ENCODE data around the gene FOXP1.

The FOXP1 gene

GRCh38 chr3:71524672-71525071 lies 58.9 kb downstream of the FOXP1 start:
- H3K27me3 ChIP-seq (ENCODE audit: control insufficient read depth in 1 of 2, insufficient read depth in 2 of 2, low read length in 2 of 2), result no peaks in the 10 kb centered on the region
- peaks cover 3% of the 10 kb centered on the region for H3K4me1 ChIP-seq (ENCODE audit: insufficient read depth, low read length)
- no peak overlapping the region for H3K27ac ChIP-seq (ENCODE audit: low read depth, low read length)
- peaks cover 3% of the 10 kb centered on the region for H3K36me3 ChIP-seq (ENCODE audit: insufficient read depth, low read length)
- H3K9me3 ChIP-seq (ENCODE audit: low read length), result no peaks in the 10 kb centered on the region
- H3K9ac ChIP-seq (ENCODE audit: low read length), result no peak overlapping the region
- no peak overlapping the region for H3K4me3 ChIP-seq (ENCODE audit: low read depth in 1 of 2, low read length in 2 of 2)

- Histone ChIP-seq H3K9me3 (ENCODE audit: low read length) (no peaks in the 10 kb centered on the region), H3K36me3 (ENCODE audit: insufficient read depth, low read length) (peaks cover 3% of the 10 kb centered on the region), H3K4me3 (ENCODE audit: low read depth in 1 of 2, low read length in 2 of 2) (no peak overlapping the region), H3K27ac (ENCODE audit: low read depth, low read length) (no peak overlapping the region), H3K9ac (ENCODE audit: low read length) (no peak overlapping the region), H3K4me1 (ENCODE audit: insufficient read depth, low read length) (peaks cover 3% of the 10 kb centered on the region), H3K27me3 (ENCODE audit: control insufficient read depth in 1 of 2, insufficient read depth in 2 of 2, low read length in 2 of 2) (no peaks in the 10 kb centered on the region)
These were observed 59.9 kb downstream of the FOXP1 start for GRCh38 chr3:71523628-71524027.

GRCh38 chr3:71521940-71522876 lies 61.3 kb downstream of the FOXP1 start:
- Histone ChIP-seq H3K9me3 (ENCODE audit: low read length) (no peaks in the 10 kb centered on the region), H3K27ac (ENCODE audit: low read depth, low read length) (no peak overlapping the region), H3K9ac (ENCODE audit: low read length) (no peak overlapping the region), H3K4me1 (ENCODE audit: insufficient read depth, low read length) (peaks cover 3% of the 10 kb centered on the region), H3K4me3 (ENCODE audit: low read depth in 1 of 2, low read length in 2 of 2) (no peak overlapping the region), H3K36me3 (ENCODE audit: insufficient read depth, low read length) (peaks cover 3% of the 10 kb centered on the region), H3K27me3 (ENCODE audit: control insufficient read depth in 1 of 2, insufficient read depth in 2 of 2, low read length in 2 of 2) (no peaks in the 10 kb centered on the region)

- no peak overlapping the region for H3K27ac ChIP-seq (ENCODE audit: low read depth, low read length)
- peaks cover 3% of the 10 kb centered on the region for H3K36me3 ChIP-seq (ENCODE audit: insufficient read depth, low read length)
- H3K9me3 ChIP-seq (ENCODE audit: low read length), result no peaks in the 10 kb centered on the region
- H3K4me3 ChIP-seq (ENCODE audit: low read depth in 1 of 2, low read length in 2 of 2), result no peak overlapping the region
- no peak overlapping the region for H3K9ac ChIP-seq (ENCODE audit: low read length)
- no peaks in the 10 kb centered on the region for H3K27me3 ChIP-seq (ENCODE audit: control insufficient read depth in 1 of 2, insufficient read depth in 2 of 2, low read length in 2 of 2)
- peaks cover 3% of the 10 kb centered on the region for H3K4me1 ChIP-seq (ENCODE audit: insufficient read depth, low read length)
These were observed 62.5 kb downstream of the FOXP1 start for GRCh38 chr3:71521021-71521352.

GRCh38 chr3:71520161-71521020 lies 63.1 kb downstream of the FOXP1 start:
- no peaks in the 10 kb centered on the region for H3K9me3 ChIP-seq (ENCODE audit: low read length)
- no peak overlapping the region for H3K4me3 ChIP-seq (ENCODE audit: low read depth in 1 of 2, low read length in 2 of 2)
- H3K27ac ChIP-seq (ENCODE audit: low read depth, low read length), result no peak overlapping the region
- no peak overlapping the region for H3K9ac ChIP-seq (ENCODE audit: low read length)
- no peaks in the 10 kb centered on the region for H3K27me3 ChIP-seq (ENCODE audit: control insufficient read depth in 1 of 2, insufficient read depth in 2 of 2, low read length in 2 of 2)
- H3K36me3 ChIP-seq (ENCODE audit: insufficient read depth, low read length), result peaks cover 3% of the 10 kb centered on the region
- peaks cover 5% of the 10 kb centered on the region for H3K4me1 ChIP-seq (ENCODE audit: insufficient read depth, low read length)

- no peak overlapping the region for H3K27ac ChIP-seq (ENCODE audit: low read depth, low read length)
- no peaks in the 10 kb centered on the region for H3K27me3 ChIP-seq (ENCODE audit: control insufficient read depth in 1 of 2, insufficient read depth in 2 of 2, low read length in 2 of 2)
- no peaks in the 10 kb centered on the region for H3K9me3 ChIP-seq (ENCODE audit: low read length)
- H3K9ac ChIP-seq (ENCODE audit: low read length), result no peak overlapping the region
- H3K36me3 ChIP-seq (ENCODE audit: insufficient read depth, low read length), result peaks cover 3% of the 10 kb centered on the region
- no peak overlapping the region for H3K4me3 ChIP-seq (ENCODE audit: low read depth in 1 of 2, low read length in 2 of 2)
- H3K4me1 ChIP-seq (ENCODE audit: insufficient read depth, low read length), result peaks cover 7% of the 10 kb centered on the region
These were observed 65.4 kb downstream of the FOXP1 start for GRCh38 chr3:71518089-71518488.

- Histone ChIP-seq H3K9me3 (ENCODE audit: low read length) (no peaks in the 10 kb centered on the region), H3K27me3 (ENCODE audit: control insufficient read depth in 1 of 2, insufficient read depth in 2 of 2, low read length in 2 of 2) (no peaks in the 10 kb centered on the region), H3K4me3 (ENCODE audit: low read depth in 1 of 2, low read length in 2 of 2) (no peak overlapping the region), H3K27ac (ENCODE audit: low read depth, low read length) (no peak overlapping the region), H3K4me1 (ENCODE audit: insufficient read depth, low read length) (peaks cover 7% of the 10 kb centered on the region), H3K9ac (ENCODE audit: low read length) (no peak overlapping the region), H3K36me3 (ENCODE audit: insufficient read depth, low read length) (no peaks in the 10 kb centered on the region)
These were observed 66.2 kb downstream of the FOXP1 start for GRCh38 chr3:71517271-71517791.

GRCh38 chr3:71515636-71516365 lies 67.7 kb downstream of the FOXP1 start:
- Histone ChIP-seq H3K4me3 (ENCODE audit: low read depth in 1 of 2, low read length in 2 of 2) (no peak overlapping the region), H3K9me3 (ENCODE audit: low read length) (no peaks in the 10 kb centered on the region), H3K27me3 (ENCODE audit: control insufficient read depth in 1 of 2, insufficient read depth in 2 of 2, low read length in 2 of 2) (no peaks in the 10 kb centered on the region), H3K9ac (ENCODE audit: low read length) (peak overlapping the region; percentile 26), H3K27ac (ENCODE audit: low read depth, low read length) (peak overlapping the region; percentile 4), H3K36me3 (ENCODE audit: insufficient read depth, low read length) (no peaks in the 10 kb centered on the region), H3K4me1 (ENCODE audit: insufficient read depth, low read length) (peaks cover 13% of the 10 kb centered on the region)

- Histone ChIP-seq H3K27ac (ENCODE audit: low read depth, low read length) (no peak overlapping the region), H3K9me3 (ENCODE audit: low read length) (no peaks in the 10 kb centered on the region), H3K36me3 (ENCODE audit: insufficient read depth, low read length) (no peaks in the 10 kb centered on the region), H3K9ac (ENCODE audit: low read length) (no peak overlapping the region), H3K4me1 (ENCODE audit: insufficient read depth, low read length) (peaks cover 20% of the 10 kb centered on the region), H3K4me3 (ENCODE audit: low read depth in 1 of 2, low read length in 2 of 2) (no peak overlapping the region), H3K27me3 (ENCODE audit: control insufficient read depth in 1 of 2, insufficient read depth in 2 of 2, low read length in 2 of 2) (no peaks in the 10 kb centered on the region)
These were observed 68.9 kb downstream of the FOXP1 start for GRCh38 chr3:71514621-71515020.

GRCh38 chr3:71513515-71513914 lies 70.0 kb downstream of the FOXP1 start:
- Histone ChIP-seq H3K27ac (ENCODE audit: low read depth, low read length) (no peak overlapping the region), H3K4me1 (ENCODE audit: insufficient read depth, low read length) (peaks cover 20% of the 10 kb centered on the region), H3K27me3 (ENCODE audit: control insufficient read depth in 1 of 2, insufficient read depth in 2 of 2, low read length in 2 of 2) (no peaks in the 10 kb centered on the region), H3K9ac (ENCODE audit: low read length) (no peak overlapping the region), H3K36me3 (ENCODE audit: insufficient read depth, low read length) (no peaks in the 10 kb centered on the region), H3K9me3 (ENCODE audit: low read length) (no peaks in the 10 kb centered on the region), H3K4me3 (ENCODE audit: low read depth in 1 of 2, low read length in 2 of 2) (no peak overlapping the region)

GRCh38 chr3:71513081-71513480 lies 70.4 kb downstream of the FOXP1 start:
- Histone ChIP-seq H3K4me1 (ENCODE audit: insufficient read depth, low read length) (peaks cover 20% of the 10 kb centered on the region), H3K36me3 (ENCODE audit: insufficient read depth, low read length) (no peaks in the 10 kb centered on the region), H3K9me3 (ENCODE audit: low read length) (no peaks in the 10 kb centered on the region), H3K9ac (ENCODE audit: low read length) (no peak overlapping the region), H3K27me3 (ENCODE audit: control insufficient read depth in 1 of 2, insufficient read depth in 2 of 2, low read length in 2 of 2) (no peaks in the 10 kb centered on the region), H3K27ac (ENCODE audit: low read depth, low read length) (no peak overlapping the region), H3K4me3 (ENCODE audit: low read depth in 1 of 2, low read length in 2 of 2) (no peak overlapping the region)
